Measurements from ENCODE around the gene ACADSB.

Gene ACADSB

GRCh38 chr10:122998360-122998917 lies 10.4 kb upstream of the ACADSB start:
- Histone ChIP-seq H3K27ac (replicated peaks) (no peak overlapping the region), H3K4me3 (replicated peaks; ENCODE audit: insufficient read depth, low read length) (no peak overlapping the region), H3K27me3 (ENCODE audit: insufficient read depth, poor library complexity, severe bottlenecking) (no peaks in the 10 kb centered on the region)
- no peak for DNase-seq (ENCODE audit: low read depth in 1 of 2, low spot score in 1 of 2)
- TF ChIP-seq, protein P1, sequence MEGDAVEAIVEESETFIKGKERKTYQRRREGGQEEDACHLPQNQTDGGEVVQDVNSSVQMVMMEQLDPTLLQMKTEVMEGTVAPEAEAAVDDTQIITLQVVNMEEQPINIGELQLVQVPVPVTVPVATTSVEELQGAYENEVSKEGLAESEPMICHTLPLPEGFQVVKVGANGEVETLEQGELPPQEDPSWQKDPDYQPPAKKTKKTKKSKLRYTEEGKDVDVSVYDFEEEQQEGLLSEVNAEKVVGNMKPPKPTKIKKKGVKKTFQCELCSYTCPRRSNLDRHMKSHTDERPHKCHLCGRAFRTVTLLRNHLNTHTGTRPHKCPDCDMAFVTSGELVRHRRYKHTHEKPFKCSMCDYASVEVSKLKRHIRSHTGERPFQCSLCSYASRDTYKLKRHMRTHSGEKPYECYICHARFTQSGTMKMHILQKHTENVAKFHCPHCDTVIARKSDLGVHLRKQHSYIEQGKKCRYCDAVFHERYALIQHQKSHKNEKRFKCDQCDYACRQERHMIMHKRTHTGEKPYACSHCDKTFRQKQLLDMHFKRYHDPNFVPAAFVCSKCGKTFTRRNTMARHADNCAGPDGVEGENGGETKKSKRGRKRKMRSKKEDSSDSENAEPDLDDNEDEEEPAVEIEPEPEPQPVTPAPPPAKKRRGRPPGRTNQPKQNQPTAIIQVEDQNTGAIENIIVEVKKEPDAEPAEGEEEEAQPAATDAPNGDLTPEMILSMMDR (IDR thresholded peaks at IDR 0.05; ENCODE audit: insufficient read depth, low read length) = no peak
- TF ChIP-seq GABPA (IDR thresholded peaks at IDR 0.05; ENCODE audit: low read depth) = no peak
- no peak for TF ChIP-seq SPI1 (IDR thresholded peaks at IDR 0.05; ENCODE audit: borderline replicate concordance, low read depth)
- TF ChIP-seq POLR2AphosphoS5 (IDR thresholded peaks at IDR 0.05; ENCODE audit: low read depth) = no peak
- TF ChIP-seq, protein P2, sequence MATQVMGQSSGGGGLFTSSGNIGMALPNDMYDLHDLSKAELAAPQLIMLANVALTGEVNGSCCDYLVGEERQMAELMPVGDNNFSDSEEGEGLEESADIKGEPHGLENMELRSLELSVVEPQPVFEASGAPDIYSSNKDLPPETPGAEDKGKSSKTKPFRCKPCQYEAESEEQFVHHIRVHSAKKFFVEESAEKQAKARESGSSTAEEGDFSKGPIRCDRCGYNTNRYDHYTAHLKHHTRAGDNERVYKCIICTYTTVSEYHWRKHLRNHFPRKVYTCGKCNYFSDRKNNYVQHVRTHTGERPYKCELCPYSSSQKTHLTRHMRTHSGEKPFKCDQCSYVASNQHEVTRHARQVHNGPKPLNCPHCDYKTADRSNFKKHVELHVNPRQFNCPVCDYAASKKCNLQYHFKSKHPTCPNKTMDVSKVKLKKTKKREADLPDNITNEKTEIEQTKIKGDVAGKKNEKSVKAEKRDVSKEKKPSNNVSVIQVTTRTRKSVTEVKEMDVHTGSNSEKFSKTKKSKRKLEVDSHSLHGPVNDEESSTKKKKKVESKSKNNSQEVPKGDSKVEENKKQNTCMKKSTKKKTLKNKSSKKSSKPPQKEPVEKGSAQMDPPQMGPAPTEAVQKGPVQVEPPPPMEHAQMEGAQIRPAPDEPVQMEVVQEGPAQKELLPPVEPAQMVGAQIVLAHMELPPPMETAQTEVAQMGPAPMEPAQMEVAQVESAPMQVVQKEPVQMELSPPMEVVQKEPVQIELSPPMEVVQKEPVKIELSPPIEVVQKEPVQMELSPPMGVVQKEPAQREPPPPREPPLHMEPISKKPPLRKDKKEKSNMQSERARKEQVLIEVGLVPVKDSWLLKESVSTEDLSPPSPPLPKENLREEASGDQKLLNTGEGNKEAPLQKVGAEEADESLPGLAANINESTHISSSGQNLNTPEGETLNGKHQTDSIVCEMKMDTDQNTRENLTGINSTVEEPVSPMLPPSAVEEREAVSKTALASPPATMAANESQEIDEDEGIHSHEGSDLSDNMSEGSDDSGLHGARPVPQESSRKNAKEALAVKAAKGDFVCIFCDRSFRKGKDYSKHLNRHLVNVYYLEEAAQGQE (IDR thresholded peaks at IDR 0.05; ENCODE audit: insufficient replicate concordance, low read depth) = no peak

DNA sequence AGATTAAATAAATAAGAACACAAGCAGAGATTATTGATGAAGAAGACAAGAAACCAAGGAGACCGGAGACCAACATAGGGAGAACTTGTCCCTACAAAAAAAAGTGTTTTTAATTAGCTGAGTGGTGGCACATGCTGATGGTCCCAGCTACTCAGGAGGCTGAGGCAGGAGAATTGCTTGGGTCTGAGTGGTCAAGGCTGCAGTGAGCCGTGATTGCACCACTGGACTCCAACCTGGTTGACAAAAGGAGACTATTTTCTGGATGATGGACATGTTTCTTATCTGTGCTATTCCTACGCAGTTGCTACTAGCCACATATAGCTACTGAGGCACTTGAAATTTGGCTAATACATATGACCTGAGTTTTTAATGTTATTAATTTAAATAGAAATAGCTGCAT lies 9.9 kb upstream of the ACADSB start:
- Histone ChIP-seq H3K4me3 (replicated peaks; ENCODE audit: insufficient read depth, low read length) (no peak overlapping the region), H3K27ac (replicated peaks) (no peak overlapping the region), H3K27me3 (ENCODE audit: insufficient read depth, poor library complexity, severe bottlenecking) (no peaks in the 10 kb centered on the region)
- DNase-seq (ENCODE audit: low read depth in 1 of 2, low spot score in 1 of 2) = no peak
- TF ChIP-seq, protein P1 (IDR thresholded peaks at IDR 0.05; ENCODE audit: insufficient read depth, low read length) = no peak

- H3K27ac ChIP-seq (replicated peaks) = no peak overlapping the region
- no peak for DNase-seq (ENCODE audit: low read depth in 1 of 2, low spot score in 1 of 2)
- no peak for TF ChIP-seq GABPA (IDR thresholded peaks at IDR 0.05; ENCODE audit: low read depth)
- TF ChIP-seq, protein P2 (IDR thresholded peaks at IDR 0.05; ENCODE audit: insufficient replicate concordance, low read depth) = no peak
- TF ChIP-seq POLR2AphosphoS5 (IDR thresholded peaks at IDR 0.05; ENCODE audit: low read depth) = no peak
- TF ChIP-seq SPI1 (IDR thresholded peaks at IDR 0.05; ENCODE audit: borderline replicate concordance, low read depth) = no peak
- TF ChIP-seq, protein P1 (IDR thresholded peaks at IDR 0.05; ENCODE audit: insufficient read depth, low read length) = no peak
- no peaks in the 10 kb centered on the region for H3K27me3 ChIP-seq (ENCODE audit: insufficient read depth, poor library complexity, severe bottlenecking)
- no peak overlapping the region for H3K4me3 ChIP-seq (replicated peaks; ENCODE audit: insufficient read depth, low read length)
These were observed 9.5 kb upstream of the ACADSB start for GRCh38 chr10:122999347-122999746.

- Histone ChIP-seq H3K27ac (replicated peaks) (no peak overlapping the region), H3K4me3 (replicated peaks; ENCODE audit: insufficient read depth, low read length) (no peak overlapping the region), H3K27me3 (ENCODE audit: insufficient read depth, poor library complexity, severe bottlenecking) (no peaks in the 10 kb centered on the region)
- no peak for TF ChIP-seq SPI1 (IDR thresholded peaks at IDR 0.05; ENCODE audit: borderline replicate concordance, low read depth)
- TF ChIP-seq, protein P1 (IDR thresholded peaks at IDR 0.05; ENCODE audit: insufficient read depth, low read length) = no peak
- no peak for TF ChIP-seq GABPA (IDR thresholded peaks at IDR 0.05; ENCODE audit: low read depth)
- TF ChIP-seq, protein P2 (IDR thresholded peaks at IDR 0.05; ENCODE audit: insufficient replicate concordance, low read depth) = no peak
- TF ChIP-seq POLR2AphosphoS5 (IDR thresholded peaks at IDR 0.05; ENCODE audit: low read depth) = no peak
- DNase-seq (ENCODE audit: low read depth in 1 of 2, low spot score in 1 of 2) = no peak
These were observed 8.7 kb upstream of the ACADSB start for GRCh38 chr10:123000155-123000554.

All from HL-60 (cell line).